HG03378 (cell line): Measurements from ENCODE around the gene ADNP2.

Source experiments
- ATAC-seq: cut with Tn5 transposase; IDR thresholded peaks from one replicate; pipeline ENCODE4 v1.9.1; 2021; ENCODE audit warnings: mild to moderate bottlenecking, moderate library complexity; ENCODE audit not compliant: unreplicated experiment

ADNP2 gene

GRCh38 chr18:80189531-80189865 lies 80.4 kb downstream of the ADNP2 start:
- no peak for ATAC-seq
